NOMO-1 (cell line): Measurements from ENCODE around the gene UMPS.

ENCODE experiments used
- DNase-seq, 2 experiments: peaks; one replicate each; lab custom pipeline; 2025; ENCODE audit not compliant: unreplicated experiment in 2 of 2; lab: John Stamatoyannopoulos, UW

UMPS gene

GRCh38 chr3:124730129-124730940 lies at the start of gene UMPS:
Gene UMPS, plus strand, starts transcription at chr3:124730452. Its CDS starts 20 bp downstream, at chr3:124730472.
- DNase-seq = peak; percentile 81 to 90

DNA sequence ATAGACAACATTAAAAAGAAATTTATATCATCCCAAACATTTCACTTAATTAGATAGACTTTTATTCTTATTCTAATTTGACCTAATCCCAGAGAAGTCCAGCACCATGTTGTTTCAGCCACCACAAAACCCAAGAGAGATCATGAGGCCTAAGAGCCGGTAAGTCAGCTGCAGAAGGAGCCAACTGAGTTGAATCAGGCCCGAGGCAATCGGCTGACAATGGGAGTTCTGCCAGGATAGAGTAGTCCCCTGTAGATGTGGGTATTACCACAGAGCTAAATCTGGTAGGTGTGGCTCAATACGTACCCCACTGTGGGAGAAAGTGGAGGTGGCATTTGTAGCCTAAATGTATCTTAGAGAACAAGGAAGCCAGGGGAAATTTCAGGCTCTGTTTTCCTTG lies 49.7 kb upstream of the UMPS start:
- no peak for DNase-seq

DNA sequence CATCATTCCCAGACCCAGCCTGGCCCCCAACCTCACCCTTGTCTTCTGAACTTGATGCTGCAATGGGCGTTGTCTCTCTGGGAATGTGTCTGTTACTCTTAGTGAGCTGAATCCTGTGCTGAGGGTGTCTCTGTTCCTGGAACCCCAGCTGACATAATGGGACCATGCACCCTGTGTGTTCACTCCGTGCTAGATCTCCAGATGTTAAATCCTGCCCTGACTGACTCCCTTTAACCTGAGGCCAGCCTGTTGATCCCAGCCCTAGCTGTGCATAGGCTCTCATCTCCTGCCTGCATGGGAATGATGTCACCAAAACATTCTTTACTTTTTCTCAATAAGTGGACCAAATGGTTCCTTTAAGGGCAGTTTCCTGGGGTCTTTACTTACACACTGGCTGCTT lies 48.0 kb upstream of the UMPS start:
- DNase-seq = no peak

DNA sequence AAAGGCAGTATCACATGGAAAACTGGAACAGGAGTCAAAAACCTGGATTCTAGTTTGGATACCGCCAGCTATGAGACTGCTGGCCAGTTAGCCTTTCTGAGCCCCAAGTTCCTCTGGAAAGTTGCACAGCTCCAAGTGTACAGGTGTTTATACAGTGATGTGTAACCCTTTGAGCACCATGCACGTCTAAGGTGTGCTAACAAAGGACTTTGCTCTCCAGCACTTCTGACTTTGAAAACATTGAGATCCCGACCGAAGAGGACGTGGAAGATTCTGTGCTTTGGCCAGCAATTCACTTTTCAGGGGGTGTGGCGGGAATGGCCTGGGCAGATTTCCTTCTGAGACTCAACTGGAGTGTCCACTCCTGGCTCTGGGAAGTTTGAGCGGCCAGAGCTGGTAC lies 45.8 kb upstream of the UMPS start:
- no peak for DNase-seq

DNA sequence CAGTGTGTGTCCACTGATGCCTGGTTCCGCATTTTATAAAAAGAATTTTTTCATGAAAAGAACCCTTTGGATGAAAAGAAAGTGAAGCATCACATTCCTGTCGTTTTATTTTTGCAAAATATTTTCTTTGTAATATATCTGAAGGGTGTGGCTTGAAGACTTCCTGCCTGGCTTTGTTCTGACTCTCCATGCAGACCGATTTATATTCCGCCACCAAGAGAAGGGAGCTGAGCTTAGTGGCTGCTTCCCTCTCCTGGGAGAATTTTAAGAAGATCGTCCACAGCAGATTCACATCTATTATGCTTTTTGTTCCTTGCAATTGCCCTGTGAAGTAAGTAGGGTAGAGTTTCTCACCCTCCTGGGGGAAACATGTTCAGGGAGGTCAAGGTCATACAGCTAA lies 45.2 kb upstream of the UMPS start:
- DNase-seq = no peak

GRCh38 chr3:124685481-124685880 lies 44.8 kb upstream of the UMPS start:
- no peak for DNase-seq

GRCh38 chr3:124686028-124686670 lies 44.1 kb upstream of the UMPS start:
- no peak for DNase-seq

GRCh38 chr3:124688581-124689454 lies 41.4 kb upstream of the UMPS start:
- DNase-seq = peak; percentile 23 to 61

DNA sequence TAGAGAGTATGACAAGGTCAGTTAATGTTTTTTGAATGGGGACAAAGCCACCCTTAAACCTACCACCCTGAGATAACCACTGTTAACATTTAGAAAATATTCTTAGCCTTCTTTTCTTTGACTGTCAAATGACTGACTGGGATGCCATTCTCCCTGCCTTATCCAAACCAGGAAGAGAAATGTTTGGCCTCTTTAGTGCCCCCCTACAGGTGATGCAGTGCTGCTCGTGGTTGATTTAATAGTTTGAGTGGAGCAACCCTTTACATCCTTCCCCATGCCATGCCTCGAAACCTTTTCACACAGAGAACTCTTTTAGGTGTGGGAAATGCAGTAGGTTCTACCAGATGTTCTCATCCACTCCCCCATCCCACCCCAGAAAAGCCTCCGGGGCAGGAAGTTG lies 38.7 kb upstream of the UMPS start:
- no peak for DNase-seq

- no peak for DNase-seq
Measured at GRCh38 chr3:124694486-124694885, 35.8 kb upstream of the UMPS start.

GRCh38 chr3:124695369-124695768 lies 34.9 kb upstream of the UMPS start:
- no peak for DNase-seq

- DNase-seq = no peak
Measured at GRCh38 chr3:124696006-124696405, 34.2 kb upstream of the UMPS start.

- DNase-seq = no peak
Measured at GRCh38 chr3:124697302-124697701, 33.0 kb upstream of the UMPS start.

- DNase-seq = no peak
Measured at GRCh38 chr3:124698030-124698770, 32.1 kb upstream of the UMPS start.

DNA sequence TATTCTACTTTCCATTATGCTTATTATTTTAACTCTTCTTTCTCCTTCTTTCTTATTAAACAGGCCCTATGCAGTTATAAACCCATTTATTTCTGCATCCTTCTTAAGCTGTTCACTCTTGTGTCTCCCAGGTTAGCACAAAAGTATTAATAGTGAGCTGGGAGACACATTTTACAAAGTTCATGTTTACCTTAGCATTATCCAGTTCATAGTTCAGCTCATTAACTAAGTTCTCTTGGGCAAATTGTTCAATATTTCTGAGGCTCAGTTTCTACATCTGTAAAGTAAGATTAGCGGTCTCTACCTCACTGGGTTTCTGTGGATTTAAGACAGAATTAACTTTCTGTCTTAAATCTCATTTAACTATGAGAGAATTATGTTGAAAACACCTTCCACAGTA lies 31.2 kb upstream of the UMPS start:
- no peak for DNase-seq

DNA sequence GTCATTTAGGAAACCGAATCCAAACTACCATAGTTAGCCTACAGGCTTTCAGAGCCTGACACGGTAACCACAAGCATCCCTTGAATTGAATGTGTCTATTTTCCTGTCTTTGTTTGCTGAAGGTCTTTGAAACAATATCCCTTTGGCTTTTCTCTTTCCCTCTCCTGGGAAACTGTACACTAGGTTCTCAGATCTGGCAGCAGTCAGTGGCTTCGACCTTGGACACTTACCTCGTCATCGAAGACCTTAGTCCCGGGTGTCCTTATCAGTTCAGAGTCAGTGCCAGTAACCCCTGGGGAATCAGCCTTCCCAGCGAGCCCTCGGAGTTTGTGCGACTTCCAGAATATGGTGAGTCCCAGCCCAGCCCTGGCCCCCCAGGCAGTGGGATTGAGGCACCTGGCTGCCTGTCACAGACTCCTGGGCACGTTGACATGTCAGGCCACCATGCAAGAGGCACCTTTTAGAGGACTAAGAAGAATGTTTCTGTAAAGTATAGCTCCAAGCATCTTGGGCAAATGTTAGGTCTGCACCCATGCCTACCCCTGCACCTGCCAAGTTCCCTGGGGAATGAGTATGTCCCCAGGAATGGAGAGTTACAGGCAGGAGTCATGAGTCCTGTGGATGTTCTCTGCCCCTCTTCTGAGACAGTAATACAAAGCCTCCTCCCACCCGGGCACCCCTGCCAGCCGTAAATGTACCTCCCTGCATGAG lies 30.4 kb upstream of the UMPS start:
- DNase-seq = no peak

GRCh38 chr3:124700880-124701684 lies 29.2 kb upstream of the UMPS start:
- no peak for DNase-seq

GRCh38 chr3:124701687-124702086 lies 28.6 kb upstream of the UMPS start:
- DNase-seq = no peak

DNA sequence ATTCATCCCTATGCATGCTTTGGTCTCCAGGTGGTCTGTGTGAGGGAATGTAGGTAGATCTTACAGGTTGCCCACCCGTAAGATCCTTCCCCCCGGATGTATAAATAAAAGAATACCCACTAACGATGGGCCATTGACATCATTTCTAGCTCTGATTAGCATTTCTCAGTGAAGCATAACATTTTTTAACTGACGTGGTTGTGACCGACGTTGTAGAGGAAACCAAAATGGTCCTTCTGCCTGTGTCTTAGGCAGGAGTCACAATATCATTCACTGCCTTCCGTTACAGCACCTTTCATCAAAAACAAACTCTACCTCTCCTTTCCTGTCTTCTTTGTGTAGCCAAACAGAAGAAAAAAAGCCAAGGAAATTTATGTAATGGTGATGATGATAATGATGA lies 27.3 kb upstream of the UMPS start:
- no peak for DNase-seq
